ENCODE measurements around the gene PCIF1. TPM values are rescaled to one million over a fixed set of nuclear protein-coding genes. Genes with fewer than 3 reads are reported as not detected.

The PCIF1 gene
- total and polyA plus RNA-seq, 9 of the 15 experiments (the other 6 are each of a cell fraction or from before 2014, with no cell fraction given), result 5.8 to 29.4 (median 11.3) TPM

GRCh38 chr20:45890985-45891983, 43.2 kb upstream of the PCIF1 start, which contains the start of the genes CTSA and NEURL2 (continued):
- TF ChIP-seq ETV5 (CRISPR knock-in tag; IDR thresholded peaks at IDR 0.05; ENCODE audit: low read depth) (peak; percentile 48; the same call in 1 of the 2 replicates), HEY1 (CRISPR knock-in tag; IDR thresholded peaks at IDR 0.05; ENCODE audit: borderline replicate concordance) (no peak), CREB3L1 (IDR thresholded peaks at IDR 0.05; ENCODE audit: borderline replicate concordance, low read depth) (peak; percentile 87), STAT5A (IDR thresholded peaks at IDR 0.05; ENCODE audit: borderline replicate concordance, low read length) (peak; percentile 9; the same call in 1 of the 2 replicates), IRF1 (CRISPR knock-in tag; IDR thresholded peaks at IDR 0.05; ENCODE audit: borderline replicate concordance) (no peak), HOMEZ (CRISPR knock-in tag; IDR thresholded peaks at IDR 0.05) (no peak), KLF16 (IDR thresholded peaks at IDR 0.05) (peak; percentile 46; the same call in 1 of the 2 replicates), ZBED1 (IDR thresholded peaks at IDR 0.05) (no peak), TAL1 (IDR thresholded peaks at IDR 0.05) (no peak), DIDO1 (tag; IDR thresholded peaks at IDR 0.05; ENCODE audit: low read depth) (peak; percentile 78), KHSRP (IDR thresholded peaks at IDR 0.05) (no peak), PHB (CRISPR knock-in tag; IDR thresholded peaks at IDR 0.05) (no peak), RBM39 (optimal IDR thresholded peaks at IDR 0.05; ENCODE audit: low read depth, low read length) (no peak), SIN3B (IDR thresholded peaks at IDR 0.05; ENCODE audit: low read depth) (peak; percentile 99), GABPB2 (CRISPR knock-in tag; conservative IDR thresholded peaks at IDR 0.05) (no peak), RCOR1 (IDR thresholded peaks at IDR 0.05; ENCODE audit: borderline replicate concordance in 1 of 2, low read depth in 2 of 2, low read length in 2 of 2) (peak in 1 of 2 experiments; percentile 83; a peak in 2 of 4 replicates), VEZF1 (CRISPR knock-in tag; IDR thresholded peaks at IDR 0.05) (peak; percentile 90)
- TF ChIP-seq, protein P1, sequence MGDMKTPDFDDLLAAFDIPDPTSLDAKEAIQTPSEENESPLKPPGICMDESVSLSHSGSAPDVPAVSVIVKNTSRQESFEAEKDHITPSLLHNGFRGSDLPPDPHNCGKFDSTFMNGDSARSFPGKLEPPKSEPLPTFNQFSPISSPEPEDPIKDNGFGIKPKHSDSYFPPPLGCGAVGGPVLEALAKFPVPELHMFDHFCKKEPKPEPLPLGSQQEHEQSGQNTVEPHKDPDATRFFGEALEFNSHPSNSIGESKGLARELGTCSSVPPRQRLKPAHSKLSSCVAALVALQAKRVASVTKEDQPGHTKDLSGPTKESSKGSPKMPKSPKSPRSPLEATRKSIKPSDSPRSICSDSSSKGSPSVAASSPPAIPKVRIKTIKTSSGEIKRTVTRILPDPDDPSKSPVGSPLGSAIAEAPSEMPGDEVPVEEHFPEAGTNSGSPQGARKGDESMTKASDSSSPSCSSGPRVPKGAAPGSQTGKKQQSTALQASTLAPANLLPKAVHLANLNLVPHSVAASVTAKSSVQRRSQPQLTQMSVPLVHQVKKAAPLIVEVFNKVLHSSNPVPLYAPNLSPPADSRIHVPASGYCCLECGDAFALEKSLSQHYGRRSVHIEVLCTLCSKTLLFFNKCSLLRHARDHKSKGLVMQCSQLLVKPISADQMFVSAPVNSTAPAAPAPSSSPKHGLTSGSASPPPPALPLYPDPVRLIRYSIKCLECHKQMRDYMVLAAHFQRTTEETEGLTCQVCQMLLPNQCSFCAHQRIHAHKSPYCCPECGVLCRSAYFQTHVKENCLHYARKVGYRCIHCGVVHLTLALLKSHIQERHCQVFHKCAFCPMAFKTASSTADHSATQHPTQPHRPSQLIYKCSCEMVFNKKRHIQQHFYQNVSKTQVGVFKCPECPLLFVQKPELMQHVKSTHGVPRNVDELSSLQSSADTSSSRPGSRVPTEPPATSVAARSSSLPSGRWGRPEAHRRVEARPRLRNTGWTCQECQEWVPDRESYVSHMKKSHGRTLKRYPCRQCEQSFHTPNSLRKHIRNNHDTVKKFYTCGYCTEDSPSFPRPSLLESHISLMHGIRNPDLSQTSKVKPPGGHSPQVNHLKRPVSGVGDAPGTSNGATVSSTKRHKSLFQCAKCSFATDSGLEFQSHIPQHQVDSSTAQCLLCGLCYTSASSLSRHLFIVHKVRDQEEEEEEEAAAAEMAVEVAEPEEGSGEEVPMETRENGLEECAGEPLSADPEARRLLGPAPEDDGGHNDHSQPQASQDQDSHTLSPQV (IDR thresholded peaks at IDR 0.05), result peak; percentile 75

All from K562 (cell line).